Amniotic stem cell (primary cell): ENCODE measurements around the gene BORCS8.

Experiments
- DNase-seq: peaks from one replicate; lab custom pipeline; 2025; lab: John Stamatoyannopoulos, UW

BORCS8 gene

GRCh38 chr19:19213426-19214158 is 21.6 kb upstream of the BORCS8 start:
- DNase-seq: no peak

DNA sequence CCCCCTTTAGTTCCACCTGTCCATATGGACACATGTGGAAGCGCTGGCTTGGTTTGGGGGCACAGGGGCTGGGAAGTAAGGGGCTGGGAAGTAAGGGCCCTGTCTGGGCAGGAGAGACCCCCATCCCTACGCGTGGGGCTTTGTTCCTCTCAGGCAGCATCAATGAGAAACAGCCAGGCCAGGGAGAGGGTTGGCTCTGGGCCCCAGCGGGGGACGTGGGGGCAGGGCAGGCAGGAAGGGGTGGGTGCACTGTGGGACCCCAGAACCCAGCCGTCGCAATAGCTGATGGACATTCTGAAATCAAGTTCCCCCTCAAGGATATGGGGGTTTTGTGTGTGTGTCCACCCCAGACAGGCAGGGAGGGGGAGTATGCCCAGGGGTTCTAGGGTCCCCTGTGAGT is 21.0 kb upstream of the BORCS8 start:
- DNase-seq: no peak

GRCh38 chr19:19211499-19212420 is 19.8 kb upstream of the BORCS8 start, which contains the start of gene NCAN:
Gene NCAN, plus strand, starts transcription at chr19:19211958. Its CDS starts 4,996 bp downstream, at chr19:19216954.
- no peak for DNase-seq

GRCh38 chr19:19209372-19209771 is 17.4 kb upstream of the BORCS8 start:
- DNase-seq: no peak

DNA sequence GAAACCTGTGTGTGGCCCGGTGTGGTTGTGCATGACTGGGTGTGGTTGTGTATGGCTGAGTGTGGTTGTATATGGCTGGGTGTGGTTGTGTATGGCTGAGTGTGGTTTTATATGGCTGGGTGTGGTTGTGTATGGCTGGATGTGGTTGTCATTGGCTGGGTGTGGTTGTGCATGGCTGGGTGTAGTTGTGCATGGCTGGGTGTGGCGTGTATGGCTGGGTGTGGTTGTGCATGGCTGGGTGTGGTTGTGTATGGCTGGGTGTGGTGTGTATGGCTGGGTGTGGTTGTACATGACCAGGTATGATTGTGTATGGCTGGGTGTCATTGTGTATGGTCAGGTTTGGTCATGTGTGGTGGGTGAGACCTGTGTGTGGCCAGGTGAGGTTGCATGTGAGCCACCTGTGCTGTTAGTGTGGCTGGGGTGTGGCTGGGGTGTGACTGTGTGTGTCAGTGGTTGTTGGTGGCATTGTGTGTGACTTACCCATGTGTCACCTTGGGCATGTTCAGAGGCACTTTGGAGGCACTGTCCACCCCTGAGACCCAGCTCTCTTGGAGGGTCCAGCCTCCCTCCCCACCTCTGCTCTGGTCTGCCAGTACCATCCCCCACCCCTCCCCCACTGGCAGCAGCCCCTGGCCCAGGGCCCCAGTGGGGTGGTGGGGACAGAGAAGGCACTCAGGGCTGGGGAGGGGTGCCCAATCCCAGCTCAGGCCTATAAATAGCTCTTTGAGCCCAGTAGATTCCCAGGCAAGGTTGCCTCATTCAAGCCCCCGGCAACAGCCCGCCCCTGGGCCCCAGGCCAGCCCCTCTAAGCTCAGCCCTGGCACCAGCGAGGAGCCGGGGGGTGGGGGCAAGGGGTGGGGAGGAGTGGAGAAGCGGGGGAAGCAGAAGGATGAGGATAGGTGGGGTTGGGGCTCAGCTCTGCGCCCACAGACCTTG is 16.0 kb upstream of the BORCS8 start:
- DNase-seq: no peak

- no peak for DNase-seq
Observed at GRCh38 chr19:19206938-19207337, 15.0 kb upstream of the BORCS8 start.

- DNase-seq: no peak
Observed at GRCh38 chr19:19205416-19206410, 13.8 kb upstream of the BORCS8 start.

DNA sequence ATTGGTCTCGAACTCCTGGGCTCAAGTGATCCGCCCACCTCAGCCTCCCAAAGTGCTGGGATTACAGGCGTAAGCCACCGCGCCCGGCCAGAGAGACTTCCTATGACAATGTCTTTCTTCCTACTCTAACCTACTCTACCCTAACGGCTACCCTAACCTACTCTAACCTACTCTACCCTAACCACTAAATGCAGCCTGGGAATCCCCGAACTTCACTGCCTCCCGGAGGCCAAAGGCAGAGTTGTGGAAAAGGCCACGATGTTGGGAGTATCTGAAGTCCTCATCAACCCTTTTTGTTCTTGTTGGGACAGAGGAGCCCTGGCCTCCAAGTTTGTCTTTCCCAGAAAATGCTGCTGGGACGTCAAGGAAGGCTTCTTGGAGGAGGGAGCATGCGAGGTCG is 12.2 kb upstream of the BORCS8 start:
- DNase-seq: no peak

DNA sequence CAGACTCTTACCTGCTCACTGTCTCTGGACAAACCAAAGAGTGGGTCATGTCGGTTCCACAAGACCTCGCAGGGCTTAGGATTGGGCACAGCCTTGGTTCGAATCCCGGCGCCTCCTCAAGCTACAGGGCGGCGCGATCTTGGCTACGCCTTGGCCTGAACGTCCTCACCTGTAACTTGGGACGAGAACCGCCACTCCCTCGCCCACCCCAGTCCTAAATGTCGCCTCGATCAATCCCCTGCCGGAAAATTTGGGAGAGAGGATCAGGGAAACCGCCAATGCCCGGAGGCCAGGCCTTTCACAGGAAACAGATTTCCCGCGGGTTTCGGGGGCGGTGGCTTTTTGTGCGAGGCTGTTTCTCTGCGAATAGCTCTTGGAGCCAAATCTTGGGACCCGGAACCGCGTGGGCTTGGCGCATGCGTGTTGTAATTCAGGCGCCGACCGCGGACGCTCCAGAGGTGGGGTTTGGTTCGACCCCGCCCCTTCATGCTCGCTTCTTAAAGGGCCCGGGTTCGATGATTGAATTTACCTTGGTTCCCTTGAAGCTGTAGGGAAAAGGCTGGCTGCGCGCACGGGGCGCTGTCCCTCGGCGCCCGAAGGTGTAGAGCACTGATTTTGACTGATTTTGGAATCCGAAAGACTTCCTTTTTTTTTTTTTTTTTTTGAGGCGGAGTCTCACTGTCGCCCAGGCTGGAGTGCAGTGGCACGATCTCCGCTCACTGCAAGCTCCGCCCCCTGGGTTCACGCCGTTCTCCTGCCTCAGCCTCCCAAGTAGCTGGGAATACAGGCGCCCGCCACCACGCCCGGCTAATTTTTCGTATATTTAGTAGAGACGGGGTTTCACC is 11.3 kb upstream of the BORCS8 start, which contains the start of gene NR2C2AP:
Gene NR2C2AP (minus strand): TSS at position 403 of the 845 bp plus-strand sequence. CDS start 354 bp downstream, at position 49.
- DNase-seq: peak; percentile 74

- no peak for DNase-seq
Observed at GRCh38 chr19:19202707-19203011, 10.7 kb upstream of the BORCS8 start.

GRCh38 chr19:19201697-19202630 is 10.0 kb upstream of the BORCS8 start:
- no peak for DNase-seq

GRCh38 chr19:19193926-19194325 is 2.0 kb upstream of the BORCS8 start:
- DNase-seq: no peak

GRCh38 chr19:19192910-19193423 is 1.0 kb upstream of the BORCS8 start:
- DNase-seq: no peak

DNA sequence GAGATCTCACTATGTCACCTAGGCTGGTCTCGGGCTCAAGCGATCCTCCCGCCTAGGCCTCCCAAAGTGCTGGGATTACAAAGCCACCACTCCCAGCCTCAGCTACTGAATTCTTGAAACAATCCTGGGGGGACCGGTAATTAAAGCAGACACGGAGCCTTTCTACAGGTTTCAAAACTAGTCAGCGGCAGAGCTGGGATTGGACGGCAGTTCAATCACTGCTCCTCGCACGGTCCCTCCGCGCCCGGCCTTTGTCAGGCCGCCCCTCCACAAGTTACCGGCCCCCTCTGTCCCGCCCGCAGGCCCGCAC is 229 bp downstream of the BORCS8 start:
- DNase-seq: no peak

DNA sequence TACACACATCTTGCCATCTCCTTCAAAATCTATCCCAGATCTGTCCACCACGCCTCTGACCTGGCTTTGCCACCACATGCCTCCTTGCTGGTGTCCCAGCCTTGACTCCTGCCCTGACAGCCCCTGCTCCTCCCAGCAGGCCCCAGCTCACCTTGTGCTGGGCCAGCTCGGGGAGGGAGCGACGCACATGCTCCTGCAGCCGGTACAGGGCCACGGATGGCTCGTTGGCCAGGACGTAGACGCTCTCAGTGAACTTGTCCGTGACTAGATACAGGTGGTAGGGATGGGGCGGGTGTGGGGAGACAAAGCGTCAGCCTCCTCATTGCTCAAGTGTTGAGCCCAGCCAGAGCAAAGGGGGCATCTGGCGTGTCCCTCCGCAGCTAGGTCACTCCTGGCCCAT is 5.2 kb downstream of the BORCS8 start:
- DNase-seq: no peak

- no peak for DNase-seq
Observed at GRCh38 chr19:19185853-19186740, 5.9 kb downstream of the BORCS8 start.

DNA sequence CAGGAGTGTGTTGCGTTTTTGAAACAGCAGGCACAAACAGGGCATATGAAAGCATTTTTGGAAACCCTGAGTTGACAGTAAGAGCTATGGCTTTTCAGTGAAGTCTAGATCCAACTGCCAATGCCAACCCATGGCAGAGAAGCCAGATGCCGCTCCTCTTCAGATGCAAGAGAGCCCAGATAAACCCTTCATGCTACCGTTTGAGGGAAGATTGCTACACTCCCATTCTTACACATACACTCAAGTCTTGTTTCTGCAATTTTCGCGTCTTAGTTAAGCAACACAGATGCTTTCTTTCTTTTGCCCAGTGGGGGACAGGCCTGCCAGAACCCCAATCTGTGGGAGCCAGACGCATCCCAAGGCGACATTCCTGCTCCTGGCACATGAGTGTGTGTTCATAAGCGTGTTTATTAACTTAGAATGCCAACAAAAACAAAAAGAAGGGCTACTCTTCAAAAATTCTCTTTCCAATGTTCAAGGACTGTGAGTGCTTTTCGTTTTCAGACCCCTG is 10.4 kb downstream of the BORCS8 start:
- no peak for DNase-seq
